ENCODE results near the gene NEDD4L.

The NEDD4L gene

GRCh38 chr18:58316396-58317342 lies 272.6 kb downstream of the NEDD4L start:
- no peak for ATAC-seq
- TF ChIP-seq TCF4 (CRISPR knock-in tag; IDR thresholded peaks at IDR 0.05; ENCODE audit: borderline replicate concordance) (no peak), ESRRG (CRISPR knock-in tag; IDR thresholded peaks at IDR 0.05) (no peak), ZFP30 (CRISPR knock-in tag; IDR thresholded peaks at IDR 0.05) (no peak), PPARA (CRISPR knock-in tag; IDR thresholded peaks at IDR 0.05; ENCODE audit: borderline replicate concordance) (no peak), OSR1 (CRISPR knock-in tag; IDR thresholded peaks at IDR 0.05) (no peak), BACH2 (CRISPR knock-in tag; IDR thresholded peaks at IDR 0.05; ENCODE audit: borderline replicate concordance) (no peak), CREB5 (CRISPR knock-in tag; IDR thresholded peaks at IDR 0.05; ENCODE audit: low read depth) (no peak)
- TF ChIP-seq, protein P1, sequence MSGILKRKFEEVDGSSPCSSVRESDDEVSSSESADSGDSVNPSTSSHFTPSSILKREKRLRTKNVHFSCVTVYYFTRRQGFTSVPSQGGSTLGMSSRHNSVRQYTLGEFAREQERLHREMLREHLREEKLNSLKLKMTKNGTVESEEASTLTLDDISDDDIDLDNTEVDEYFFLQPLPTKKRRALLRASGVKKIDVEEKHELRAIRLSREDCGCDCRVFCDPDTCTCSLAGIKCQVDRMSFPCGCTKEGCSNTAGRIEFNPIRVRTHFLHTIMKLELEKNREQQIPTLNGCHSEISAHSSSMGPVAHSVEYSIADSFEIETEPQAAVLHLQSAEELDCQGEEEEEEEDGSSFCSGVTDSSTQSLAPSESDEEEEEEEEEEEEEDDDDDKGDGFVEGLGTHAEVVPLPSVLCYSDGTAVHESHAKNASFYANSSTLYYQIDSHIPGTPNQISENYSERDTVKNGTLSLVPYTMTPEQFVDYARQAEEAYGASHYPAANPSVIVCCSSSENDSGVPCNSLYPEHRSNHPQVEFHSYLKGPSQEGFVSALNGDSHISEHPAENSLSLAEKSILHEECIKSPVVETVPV (CRISPR knock-in tag; IDR thresholded peaks at IDR 0.05): no peak
- TF ChIP-seq, protein P2, sequence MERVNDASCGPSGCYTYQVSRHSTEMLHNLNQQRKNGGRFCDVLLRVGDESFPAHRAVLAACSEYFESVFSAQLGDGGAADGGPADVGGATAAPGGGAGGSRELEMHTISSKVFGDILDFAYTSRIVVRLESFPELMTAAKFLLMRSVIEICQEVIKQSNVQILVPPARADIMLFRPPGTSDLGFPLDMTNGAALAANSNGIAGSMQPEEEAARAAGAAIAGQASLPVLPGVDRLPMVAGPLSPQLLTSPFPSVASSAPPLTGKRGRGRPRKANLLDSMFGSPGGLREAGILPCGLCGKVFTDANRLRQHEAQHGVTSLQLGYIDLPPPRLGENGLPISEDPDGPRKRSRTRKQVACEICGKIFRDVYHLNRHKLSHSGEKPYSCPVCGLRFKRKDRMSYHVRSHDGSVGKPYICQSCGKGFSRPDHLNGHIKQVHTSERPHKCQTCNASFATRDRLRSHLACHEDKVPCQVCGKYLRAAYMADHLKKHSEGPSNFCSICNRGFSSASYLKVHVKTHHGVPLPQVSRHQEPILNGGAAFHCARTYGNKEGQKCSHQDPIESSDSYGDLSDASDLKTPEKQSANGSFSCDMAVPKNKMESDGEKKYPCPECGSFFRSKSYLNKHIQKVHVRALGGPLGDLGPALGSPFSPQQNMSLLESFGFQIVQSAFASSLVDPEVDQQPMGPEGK (CRISPR knock-in tag; IDR thresholded peaks at IDR 0.05; ENCODE audit: borderline replicate concordance): no peak

GRCh38 chr18:58319719-58320118 lies 275.7 kb downstream of the NEDD4L start:
- TF ChIP-seq BACH2 (CRISPR knock-in tag; IDR thresholded peaks at IDR 0.05; ENCODE audit: borderline replicate concordance): no peak
- no peak for TF ChIP-seq ZC3H10 (CRISPR knock-in tag; IDR thresholded peaks at IDR 0.05)
- TF ChIP-seq OSR1 (CRISPR knock-in tag; IDR thresholded peaks at IDR 0.05): no peak

DNA sequence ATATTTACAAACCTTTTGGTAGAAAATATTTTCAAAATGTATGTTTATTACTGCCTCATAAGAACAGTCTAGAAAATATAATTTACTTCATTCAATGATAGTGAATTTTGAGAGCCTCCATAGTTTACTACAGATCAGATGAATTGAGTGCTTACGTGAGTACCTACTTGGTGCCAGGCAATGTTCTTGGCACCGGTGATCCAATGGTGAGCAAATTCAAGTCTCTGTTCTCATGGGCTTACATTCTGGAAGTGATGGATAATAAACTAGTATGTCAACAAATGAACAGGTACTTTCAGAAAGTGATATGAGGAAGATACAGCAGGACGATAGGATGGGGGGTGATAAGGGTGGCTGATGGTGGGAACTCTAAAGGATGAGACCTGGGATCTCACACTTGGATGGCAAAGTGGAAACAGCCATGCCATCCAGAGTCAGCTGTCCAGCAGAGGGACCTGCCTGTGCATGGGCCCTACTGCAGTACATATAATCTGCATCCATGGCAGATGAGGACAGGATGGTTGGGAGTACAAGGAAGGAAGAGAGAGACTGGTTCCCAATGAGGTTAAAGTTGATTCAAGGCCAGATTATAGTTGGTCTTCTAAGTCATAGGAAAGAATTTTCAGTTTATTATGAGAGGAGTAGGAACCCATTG lies 277.0 kb downstream of the NEDD4L start:
- no peak for ATAC-seq
- TF ChIP-seq ESRRG (CRISPR knock-in tag; IDR thresholded peaks at IDR 0.05) (no peak), ZFP3 (CRISPR knock-in tag; IDR thresholded peaks at IDR 0.05) (no peak), RARB (CRISPR knock-in tag; IDR thresholded peaks at IDR 0.05) (no peak), SNAI2 (CRISPR knock-in tag; IDR thresholded peaks at IDR 0.05) (no peak), ISL1 (CRISPR knock-in tag; IDR thresholded peaks at IDR 0.05) (no peak), ARNTL (CRISPR knock-in tag; IDR thresholded peaks at IDR 0.05; ENCODE audit: borderline replicate concordance, low read depth) (no peak), ZNF8 (CRISPR knock-in tag; IDR thresholded peaks at IDR 0.05) (no peak), TCF4 (CRISPR knock-in tag; IDR thresholded peaks at IDR 0.05; ENCODE audit: borderline replicate concordance) (no peak), BACH2 (CRISPR knock-in tag; IDR thresholded peaks at IDR 0.05; ENCODE audit: borderline replicate concordance) (no peak), OSR1 (CRISPR knock-in tag; IDR thresholded peaks at IDR 0.05) (no peak), GLIS3 (CRISPR knock-in tag; IDR thresholded peaks at IDR 0.05) (no peak), ZNF70 (CRISPR knock-in tag; IDR thresholded peaks at IDR 0.05) (no peak), TOX (CRISPR knock-in tag; IDR thresholded peaks at IDR 0.05; ENCODE audit: borderline replicate concordance) (no peak), ZC3H10 (CRISPR knock-in tag; IDR thresholded peaks at IDR 0.05) (no peak)
- TF ChIP-seq, protein P3, sequence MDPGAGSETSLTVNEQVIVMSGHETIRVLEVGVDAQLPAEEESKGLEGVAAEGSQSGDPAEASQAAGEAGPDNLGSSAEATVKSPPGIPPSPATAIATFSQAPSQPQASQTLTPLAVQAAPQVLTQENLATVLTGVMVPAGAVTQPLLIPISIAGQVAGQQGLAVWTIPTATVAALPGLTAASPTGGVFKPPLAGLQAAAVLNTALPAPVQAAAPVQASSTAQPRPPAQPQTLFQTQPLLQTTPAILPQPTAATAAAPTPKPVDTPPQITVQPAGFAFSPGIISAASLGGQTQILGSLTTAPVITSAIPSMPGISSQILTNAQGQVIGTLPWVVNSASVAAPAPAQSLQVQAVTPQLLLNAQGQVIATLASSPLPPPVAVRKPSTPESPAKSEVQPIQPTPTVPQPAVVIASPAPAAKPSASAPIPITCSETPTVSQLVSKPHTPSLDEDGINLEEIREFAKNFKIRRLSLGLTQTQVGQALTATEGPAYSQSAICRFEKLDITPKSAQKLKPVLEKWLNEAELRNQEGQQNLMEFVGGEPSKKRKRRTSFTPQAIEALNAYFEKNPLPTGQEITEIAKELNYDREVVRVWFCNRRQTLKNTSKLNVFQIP (CRISPR knock-in tag; IDR thresholded peaks at IDR 0.05; ENCODE audit: borderline replicate concordance, low read depth): no peak
- TF ChIP-seq, protein P4, sequence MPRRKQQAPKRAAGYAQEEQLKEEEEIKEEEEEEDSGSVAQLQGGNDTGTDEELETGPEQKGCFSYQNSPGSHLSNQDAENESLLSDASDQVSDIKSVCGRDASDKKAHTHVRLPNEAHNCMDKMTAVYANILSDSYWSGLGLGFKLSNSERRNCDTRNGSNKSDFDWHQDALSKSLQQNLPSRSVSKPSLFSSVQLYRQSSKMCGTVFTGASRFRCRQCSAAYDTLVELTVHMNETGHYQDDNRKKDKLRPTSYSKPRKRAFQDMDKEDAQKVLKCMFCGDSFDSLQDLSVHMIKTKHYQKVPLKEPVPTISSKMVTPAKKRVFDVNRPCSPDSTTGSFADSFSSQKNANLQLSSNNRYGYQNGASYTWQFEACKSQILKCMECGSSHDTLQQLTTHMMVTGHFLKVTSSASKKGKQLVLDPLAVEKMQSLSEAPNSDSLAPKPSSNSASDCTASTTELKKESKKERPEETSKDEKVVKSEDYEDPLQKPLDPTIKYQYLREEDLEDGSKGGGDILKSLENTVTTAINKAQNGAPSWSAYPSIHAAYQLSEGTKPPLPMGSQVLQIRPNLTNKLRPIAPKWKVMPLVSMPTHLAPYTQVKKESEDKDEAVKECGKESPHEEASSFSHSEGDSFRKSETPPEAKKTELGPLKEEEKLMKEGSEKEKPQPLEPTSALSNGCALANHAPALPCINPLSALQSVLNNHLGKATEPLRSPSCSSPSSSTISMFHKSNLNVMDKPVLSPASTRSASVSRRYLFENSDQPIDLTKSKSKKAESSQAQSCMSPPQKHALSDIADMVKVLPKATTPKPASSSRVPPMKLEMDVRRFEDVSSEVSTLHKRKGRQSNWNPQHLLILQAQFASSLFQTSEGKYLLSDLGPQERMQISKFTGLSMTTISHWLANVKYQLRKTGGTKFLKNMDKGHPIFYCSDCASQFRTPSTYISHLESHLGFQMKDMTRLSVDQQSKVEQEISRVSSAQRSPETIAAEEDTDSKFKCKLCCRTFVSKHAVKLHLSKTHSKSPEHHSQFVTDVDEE (CRISPR knock-in tag; IDR thresholded peaks at IDR 0.05): no peak
- TF ChIP-seq, protein P1 (CRISPR knock-in tag; IDR thresholded peaks at IDR 0.05): no peak
- TF ChIP-seq, protein P2 (CRISPR knock-in tag; IDR thresholded peaks at IDR 0.05; ENCODE audit: borderline replicate concordance): no peak

More at GRCh38 chr18:58319719-58320118, 275.7 kb downstream of the NEDD4L start:
- no peak for ATAC-seq
